ENCODE results near the gene TARBP1. TPM values are rescaled to one million over a fixed set of nuclear protein-coding genes. Genes with fewer than 3 reads are reported as not detected.

Gene TARBP1
- total RNA-seq, 2 experiments from 2014 or later = 38.4 to 40.9 TPM

DNA sequence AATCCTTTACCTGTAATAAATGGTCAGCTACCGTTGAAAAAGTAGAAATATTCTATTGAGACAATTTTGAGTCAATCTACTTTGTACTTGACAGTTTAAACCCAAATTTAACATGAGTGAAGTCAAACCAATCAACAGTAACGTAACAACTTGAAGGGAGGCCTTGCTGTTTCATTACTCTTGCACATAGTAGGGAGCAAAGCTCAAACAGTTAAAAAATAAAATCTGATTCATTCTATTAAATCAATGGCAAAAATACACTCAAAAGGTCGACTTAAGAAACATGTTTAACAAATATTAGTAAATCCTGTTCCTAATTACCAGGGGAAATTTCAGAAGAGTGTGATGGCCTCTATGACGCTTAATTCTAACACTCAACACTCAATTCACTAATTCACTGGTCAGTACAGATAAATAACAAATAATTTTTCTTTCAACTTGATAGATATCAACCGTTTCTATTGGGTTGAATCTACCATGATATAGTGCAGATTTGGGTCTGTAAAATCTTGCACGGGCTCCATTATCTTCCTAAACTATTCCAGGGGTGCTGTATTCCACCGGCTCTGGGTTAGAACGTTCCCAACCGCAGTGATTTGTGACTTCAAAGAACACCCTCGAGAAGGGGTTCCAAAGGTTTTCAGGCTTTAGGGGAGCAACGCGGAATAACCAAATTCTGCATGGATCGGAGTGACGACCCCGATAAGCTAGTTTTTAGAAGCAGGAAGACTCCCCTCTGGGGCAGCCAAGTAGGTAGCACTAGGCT, 1.4 kb downstream of the TARBP1 start:
- H3K36me3 Mint-ChIP-seq (ENCODE audit: low read depth) = no peaks in the 10 kb centered on the region
- no peaks in the 10 kb centered on the region for H3K27me3 Mint-ChIP-seq
- H3K4me1 Mint-ChIP-seq (ENCODE audit: low read depth) = peaks cover 56% of the 10 kb centered on the region
- ChIA-PET POLR2A (interaction anchor here (0.6 to 3.2 kb wide), 20 partner anchors 8 to 1439 kb away, joined by 3 to 43 read pairs (median 5); partner anchors contain the start of genes B3GALNT2, COA6, IRF2BP2 and RBM34), CTCF (interaction anchor here (0.6 to 2.0 kb wide), 4 partner anchors 9 to 167 kb away, joined by 3 to 8 read pairs (median 4); no protein-coding TSS in a partner anchor)
- Histone ChIP-seq H3K4me3 (ENCODE audit: low read length) (peak overlapping the region; percentile 64), H3K27me3 (ENCODE audit: control insufficient read depth in 1 of 2, insufficient read depth in 2 of 2, low read length in 2 of 2) (no peaks in the 10 kb centered on the region), H3K27ac (ENCODE audit: low read depth in 1 of 2, low read length in 2 of 2) (peak overlapping the region in 1 of 2 donors; percentile 45), H3K36me3 (ENCODE audit: insufficient read depth, low read length) (no peaks in the 10 kb centered on the region), H3K4me1 (ENCODE audit: insufficient read depth, low read length) (peaks cover 25% of the 10 kb centered on the region), H3K9me3 (ENCODE audit: control insufficient read depth in 1 of 2, insufficient read depth in 1 of 2, low read length in 2 of 2) (no peaks in the 10 kb centered on the region)
- DNase-seq = no peak
- H3K4me3 Mint-ChIP-seq = peak overlapping the region; percentile 90
- TF ChIP-seq, protein P1, sequence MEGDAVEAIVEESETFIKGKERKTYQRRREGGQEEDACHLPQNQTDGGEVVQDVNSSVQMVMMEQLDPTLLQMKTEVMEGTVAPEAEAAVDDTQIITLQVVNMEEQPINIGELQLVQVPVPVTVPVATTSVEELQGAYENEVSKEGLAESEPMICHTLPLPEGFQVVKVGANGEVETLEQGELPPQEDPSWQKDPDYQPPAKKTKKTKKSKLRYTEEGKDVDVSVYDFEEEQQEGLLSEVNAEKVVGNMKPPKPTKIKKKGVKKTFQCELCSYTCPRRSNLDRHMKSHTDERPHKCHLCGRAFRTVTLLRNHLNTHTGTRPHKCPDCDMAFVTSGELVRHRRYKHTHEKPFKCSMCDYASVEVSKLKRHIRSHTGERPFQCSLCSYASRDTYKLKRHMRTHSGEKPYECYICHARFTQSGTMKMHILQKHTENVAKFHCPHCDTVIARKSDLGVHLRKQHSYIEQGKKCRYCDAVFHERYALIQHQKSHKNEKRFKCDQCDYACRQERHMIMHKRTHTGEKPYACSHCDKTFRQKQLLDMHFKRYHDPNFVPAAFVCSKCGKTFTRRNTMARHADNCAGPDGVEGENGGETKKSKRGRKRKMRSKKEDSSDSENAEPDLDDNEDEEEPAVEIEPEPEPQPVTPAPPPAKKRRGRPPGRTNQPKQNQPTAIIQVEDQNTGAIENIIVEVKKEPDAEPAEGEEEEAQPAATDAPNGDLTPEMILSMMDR (IDR thresholded peaks at IDR 0.05) = no peak
- peak overlapping the region; percentile 92 for H3K27ac Mint-ChIP-seq
- ATAC-seq (ENCODE audit: poor library complexity) = no peak
- no peaks in the 10 kb centered on the region for H3K9me3 Mint-ChIP-seq
- intact Hi-C loops (cut with DNase I, micrococcal nuclease) = loop anchor here (5.0 to 10.0 kb wide), 3 partner anchors 103 to 1017 kb away; partner anchors contain the start of genes COA6 (in 2 of the 2) and IRF2BP2 (in 1 of the 2)

DNA sequence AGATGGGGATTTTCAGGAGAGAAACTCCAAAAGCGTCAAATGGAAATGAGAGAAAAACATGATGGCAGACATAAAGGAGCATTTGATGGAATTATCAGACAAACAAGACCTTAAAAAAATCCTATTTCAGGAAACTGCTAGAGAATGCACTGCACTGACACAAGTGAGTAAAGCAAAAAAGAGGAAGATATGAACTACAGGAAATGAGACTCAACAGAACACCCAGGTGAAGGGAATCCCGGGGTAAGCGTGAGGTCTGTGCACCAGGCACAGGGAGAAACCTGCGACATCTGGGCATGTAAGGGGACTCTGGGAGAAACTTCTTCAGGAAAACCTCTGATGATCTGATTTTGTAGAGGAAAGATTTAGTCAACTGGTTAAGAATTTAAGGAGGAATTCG, 2.8 kb downstream of the TARBP1 start:
- ChIA-PET POLR2A (no interaction called here), CTCF (no interaction called here)
- ATAC-seq (ENCODE audit: poor library complexity) (no peak), DNase-seq (no peak)
- H3K27ac Mint-ChIP-seq = peak overlapping the region; percentile 47
- intact Hi-C loops (cut with DNase I, micrococcal nuclease) = loop anchor here (5.0 to 10.0 kb wide), 3 partner anchors 101 to 1019 kb away; partner anchors contain the start of genes COA6 (in 2 of the 2) and IRF2BP2 (in 1 of the 2)
- TF ChIP-seq, protein P1 (IDR thresholded peaks at IDR 0.05) = no peak
- Histone ChIP-seq H3K27me3 (ENCODE audit: control insufficient read depth in 1 of 2, insufficient read depth in 2 of 2, low read length in 2 of 2) (no peaks in the 10 kb centered on the region), H3K4me3 (ENCODE audit: low read length) (no peak overlapping the region), H3K27ac (ENCODE audit: low read depth in 1 of 2, low read length in 2 of 2) (no peak overlapping the region), H3K4me1 (ENCODE audit: insufficient read depth, low read length) (peaks cover 25% of the 10 kb centered on the region), H3K36me3 (ENCODE audit: insufficient read depth, low read length) (no peaks in the 10 kb centered on the region), H3K9me3 (ENCODE audit: control insufficient read depth in 1 of 2, insufficient read depth in 1 of 2, low read length in 2 of 2) (no peaks in the 10 kb centered on the region)
- H3K4me3 Mint-ChIP-seq = peak overlapping the region; percentile 85
- H3K27me3 Mint-ChIP-seq = no peaks in the 10 kb centered on the region
- peaks cover 56% of the 10 kb centered on the region for H3K4me1 Mint-ChIP-seq (ENCODE audit: low read depth)
- H3K9me3 Mint-ChIP-seq = no peaks in the 10 kb centered on the region
- H3K36me3 Mint-ChIP-seq (ENCODE audit: low read depth) = no peaks in the 10 kb centered on the region

DNA sequence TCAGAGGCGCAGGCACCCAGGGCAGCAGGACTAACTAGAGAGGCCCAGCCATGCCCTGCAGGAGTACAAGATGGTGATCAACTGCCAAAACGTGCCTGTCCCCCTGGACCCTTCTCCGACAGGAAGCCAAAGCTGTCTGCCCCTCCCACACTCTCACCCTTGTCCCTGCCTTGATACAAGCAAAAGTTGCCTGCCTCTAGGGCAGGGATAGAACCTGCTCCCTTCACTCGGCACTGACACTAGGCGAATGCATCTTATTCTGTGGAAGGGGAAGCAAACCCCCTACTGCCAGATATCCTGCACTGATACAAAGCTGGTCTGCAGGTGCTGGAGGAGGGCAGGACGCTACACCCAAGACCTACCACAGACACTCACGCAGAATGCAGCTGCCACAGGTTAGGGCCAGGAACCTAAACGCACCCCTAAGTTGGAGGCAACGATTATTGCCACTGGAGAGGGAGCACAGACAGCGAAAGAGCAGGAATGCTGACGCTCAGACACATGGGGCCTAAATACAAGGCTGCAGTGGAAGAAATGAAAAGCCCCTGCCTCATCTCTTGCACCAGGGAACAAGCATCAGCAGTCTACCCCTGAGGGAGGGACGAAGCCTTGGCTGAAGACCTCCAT, 3.7 kb downstream of the TARBP1 start:
- H3K27me3 ChIP-seq (ENCODE audit: control insufficient read depth in 1 of 2, insufficient read depth in 2 of 2, low read length in 2 of 2) = no peaks in the 10 kb centered on the region
- Mint-ChIP-seq H3K4me1 (ENCODE audit: low read depth) (peaks cover 56% of the 10 kb centered on the region), H3K4me3 (no peak overlapping the region), H3K27me3 (no peaks in the 10 kb centered on the region), H3K27ac (no peak overlapping the region), H3K9me3 (no peaks in the 10 kb centered on the region), H3K36me3 (ENCODE audit: low read depth) (peaks cover 4% of the 10 kb centered on the region)
- intact Hi-C loops (cut with DNase I, micrococcal nuclease) = loop anchor here (5.0 to 10.0 kb wide), 3 partner anchors 100 to 1020 kb away; partner anchors contain the start of genes COA6 (in 2 of the 2) and IRF2BP2 (in 1 of the 2)
- H3K27ac ChIP-seq (ENCODE audit: low read depth in 1 of 2, low read length in 2 of 2) = no peak overlapping the region
- peaks cover 25% of the 10 kb centered on the region for H3K4me1 ChIP-seq (ENCODE audit: insufficient read depth, low read length)
- no peak overlapping the region for H3K4me3 ChIP-seq (ENCODE audit: low read length)
- TF ChIP-seq, protein P1 (IDR thresholded peaks at IDR 0.05) = no peak
- DNase-seq (no peak), ATAC-seq (ENCODE audit: poor library complexity) (no peak)
- no peaks in the 10 kb centered on the region for H3K9me3 ChIP-seq (ENCODE audit: control insufficient read depth in 1 of 2, insufficient read depth in 1 of 2, low read length in 2 of 2)
- POLR2A ChIA-PET = no interaction called here
- no peaks in the 10 kb centered on the region for H3K36me3 ChIP-seq (ENCODE audit: insufficient read depth, low read length)
- CTCF ChIA-PET = no interaction called here

Measured in CD4-positive, alpha-beta T cell (primary cell).